ENCODE measurements around the gene MRPS35. TPM values are rescaled to one million over a fixed set of nuclear protein-coding genes. Genes with fewer than 3 reads are reported as not detected.

Gene MRPS35
- polyA plus RNA-seq, 1 experiment, result 66.6 TPM

GRCh38 chr12:27711967-27712366, 1.3 kb downstream of the MRPS35 start:
- DNase-seq (ENCODE audit: low read depth, low spot score), result no peak
- H3K9me3 ChIP-seq (ENCODE audit: control insufficient read depth, insufficient read depth, low read length), result no peaks in the 10 kb centered on the region; the same call in 1 of the 2 replicates
- no peak overlapping the region for H3K27ac ChIP-seq (ENCODE audit: low read depth, low read length)
- ChIA-PET CTCF (no interaction called here), POLR2A (no interaction called here)
- H3K27me3 ChIP-seq (ENCODE audit: control insufficient read depth, insufficient read depth, low read length), result no peaks in the 10 kb centered on the region
- no peak for TF ChIP-seq CTCF (IDR thresholded peaks at IDR 0.05; ENCODE audit: low read depth, low read length)
- H3K4me3 ChIP-seq (ENCODE audit: low read depth, low read length), result peak overlapping the region; percentile 99; the same call in 1 of the 2 replicates

GRCh38 chr12:27723212-27723611, 12.6 kb downstream of the MRPS35 start:
- no peak overlapping the region for H3K4me3 ChIP-seq (ENCODE audit: low read depth, low read length)
- TF ChIP-seq CTCF (IDR thresholded peaks at IDR 0.05; ENCODE audit: low read depth, low read length), result no peak
- no peak for DNase-seq (ENCODE audit: low read depth, low spot score)
- ChIA-PET CTCF (interaction anchor here (1.3 kb wide), 1 partner anchor 10 kb away, joined by 8 read pairs; no protein-coding TSS in a partner anchor), POLR2A (no interaction called here)
- H3K27me3 ChIP-seq (ENCODE audit: control insufficient read depth, insufficient read depth, low read length), result no peaks in the 10 kb centered on the region
- no peak overlapping the region for H3K27ac ChIP-seq (ENCODE audit: low read depth, low read length)
- no peaks in the 10 kb centered on the region for H3K9me3 ChIP-seq (ENCODE audit: control insufficient read depth, insufficient read depth, low read length)

GRCh38 chr12:27730097-27730588, 19.5 kb downstream of the MRPS35 start:
- ChIA-PET CTCF (interaction anchor here (1.2 kb wide), 1 partner anchor 91 kb away, joined by 3 read pairs; no protein-coding TSS in a partner anchor), POLR2A (no interaction called here)
- H3K27me3 ChIP-seq (ENCODE audit: control insufficient read depth, insufficient read depth, low read length), result no peaks in the 10 kb centered on the region
- H3K27ac ChIP-seq (ENCODE audit: low read depth, low read length), result no peak overlapping the region
- H3K4me3 ChIP-seq (ENCODE audit: low read depth, low read length), result no peak overlapping the region
- H3K9me3 ChIP-seq (ENCODE audit: control insufficient read depth, insufficient read depth, low read length), result no peaks in the 10 kb centered on the region
- no peak for DNase-seq (ENCODE audit: low read depth, low spot score)
- TF ChIP-seq CTCF (IDR thresholded peaks at IDR 0.05; ENCODE audit: low read depth, low read length), result no peak

GRCh38 chr12:27732281-27732680, 21.6 kb downstream of the MRPS35 start:
- ChIA-PET POLR2A (no interaction called here), CTCF (interaction anchor here (0.5 to 7.2 kb wide), 36 partner anchors 9 to 1828 kb away, joined by 3 to 100 read pairs (median 4); partner anchors contain the start of gene CCDC91)
- DNase-seq (ENCODE audit: low read depth, low spot score), result no peak
- Histone ChIP-seq H3K27me3 (ENCODE audit: control insufficient read depth, insufficient read depth, low read length) (no peaks in the 10 kb centered on the region), H3K9me3 (ENCODE audit: control insufficient read depth, insufficient read depth, low read length) (no peaks in the 10 kb centered on the region), H3K27ac (ENCODE audit: low read depth, low read length) (no peak overlapping the region), H3K4me3 (ENCODE audit: low read depth, low read length) (no peak overlapping the region)
- TF ChIP-seq CTCF (IDR thresholded peaks at IDR 0.05; ENCODE audit: low read depth, low read length), result peak; percentile 40

GRCh38 chr12:27733052-27733656, 22.5 kb downstream of the MRPS35 start:
- POLR2A ChIA-PET, result interaction anchor here (0.9 kb wide), 1 partner anchor 47 kb away, joined by 3 read pairs; the partner anchor contains the start of genes KLHL42 and MANSC4

More at GRCh38 chr12:27733052-27733656, 22.5 kb downstream of the MRPS35 start:
- peak; percentile 94 for TF ChIP-seq CTCF (IDR thresholded peaks at IDR 0.05; ENCODE audit: low read depth, low read length)
- no peaks in the 10 kb centered on the region for H3K27me3 ChIP-seq (ENCODE audit: control insufficient read depth, insufficient read depth, low read length)
- no peak overlapping the region for H3K27ac ChIP-seq (ENCODE audit: low read depth, low read length)
- H3K4me3 ChIP-seq (ENCODE audit: low read depth, low read length), result no peak overlapping the region
- CTCF ChIA-PET, result interaction anchor here (0.6 to 7.2 kb wide), 39 partner anchors 8 to 1270 kb away, joined by 3 to 100 read pairs (median 5); no protein-coding TSS in a partner anchor
- peak; percentile 4 for DNase-seq (ENCODE audit: low read depth, low spot score)
- no peaks in the 10 kb centered on the region for H3K9me3 ChIP-seq (ENCODE audit: control insufficient read depth, insufficient read depth, low read length)
